Upper lobe of left lung (tissue), 6 donors: ENCODE measurements around the gene MRTO4. TPM values are rescaled to one million over a fixed set of nuclear protein-coding genes. Genes with fewer than 3 reads are reported as not detected.
"Not testable (repeated sequence)": the region's sequence is repeated elsewhere in the genome, so short reads cannot be mapped to it uniquely, and the experiment has no call there.

Source experiments
- ATAC-seq, 2 donors: fragments of 200-7000 bp; cut with Tn5 transposase; one replicate each; pipeline ENCODE4 v1.9.1; 2022; ENCODE audit warnings: mild to moderate bottlenecking in 2 of 2, moderate library complexity in 2 of 2; ENCODE audit not compliant: low FRiP score in 2 of 2
- DNase-seq, 2 donors: peaks; one replicate each; pipeline ENCODE4 v3.0.0-alpha.2; 2019 to 2020
- H3K27ac ChIP-seq, 4 donors: fragments of 200-600 bp; sonication (generic); one replicate each; pipeline ENCODE4 v1.5.1; 2016 to 2019
- H3K27me3 ChIP-seq, 4 donors: fragments of 200-600 bp; sonication (generic); one replicate each; pipeline ENCODE4 v1.5.1; 2017 to 2019
- H3K36me3 ChIP-seq, 4 donors: fragments of 200-600 bp; sonication (generic); one replicate each; pipeline ENCODE4 v1.5.1; 2016 to 2019
- H3K4me1 ChIP-seq, 4 donors: fragments of 200-600 bp; sonication (generic); one replicate each; pipeline ENCODE4 v1.5.1; 2018 to 2019
- H3K4me3 ChIP-seq, 4 donors: fragments of 200-600 bp; sonication (generic); one replicate each; pipeline ENCODE4 v1.5.1; 2017 to 2019; ENCODE audit warnings: mild to moderate bottlenecking in 2 of 4, moderate library complexity in 1 of 4
- H3K9me3 ChIP-seq, 4 donors: fragments of 200-600 bp; sonication (generic); one replicate each; pipeline ENCODE4 v1.5.1; 2018 to 2019
- EP300 ChIP-seq, 4 donors: sonication (generic); formaldehyde crosslinking; IDR thresholded peaks; one replicate each; pipeline ENCODE4 v1.5.1; 2017; ENCODE audit warnings: antibody characterized with exemption in 4 of 4, control low read depth in 2 of 4
- POLR2A ChIP-seq, 4 donors: fragments of 450-650 bp; IDR thresholded peaks; one replicate each; pipeline ENCODE4 v1.5.1; 2016 to 2017; ENCODE audit warnings: antibody characterized with exemption in 4 of 4, mild to moderate bottlenecking in 2 of 4
- POLR2AphosphoS5 ChIP-seq, 2 donors: sonication (generic); formaldehyde crosslinking; IDR thresholded peaks; one replicate each; pipeline ENCODE4 v1.5.1; 2017; ENCODE audit warnings: antibody characterized with exemption in 2 of 2
- WGBS, 2 donors: methylation state at CpG; one replicate each; pipeline ENCODE4 v1.1.5; 2017 to 2018; 5-methylcytosine and 5-hydroxymethylcytosine counted together
- total RNA-seq, 6 donors: library from RNA; depleted of rRNA in 4 of 6; stranded (reverse); fragments of >200 nt in 4 of 6; gene quantifications; one replicate each; pipeline versions ENCODE4 v1.1.0 to v1.2.1, GENCODE V29; 2016 to 2021
- TF ChIP-seq, protein P1 (sequence below), 6 experiments: fragments of 450-650 bp in 4 of 6; fragments of 200-600 bp in 2 of 6; sonication (generic) in 2 of 6; IDR thresholded peaks; one replicate each; pipeline ENCODE4 v1.5.1; 2016 to 2019; ENCODE audit warnings: antibody characterized with exemption in 6 of 6
- donor health status: DM: no; HTN: no; CAD: no; lungs with moderate emphysema.
- donor health status: DM: no; HTN: yes; CAD: no; lungs with severe emphysema.

Gene MRTO4
- total RNA-seq, 6 donors from 2014 or later = 7.3 to 31.8 (median 13.9) TPM

DNA sequence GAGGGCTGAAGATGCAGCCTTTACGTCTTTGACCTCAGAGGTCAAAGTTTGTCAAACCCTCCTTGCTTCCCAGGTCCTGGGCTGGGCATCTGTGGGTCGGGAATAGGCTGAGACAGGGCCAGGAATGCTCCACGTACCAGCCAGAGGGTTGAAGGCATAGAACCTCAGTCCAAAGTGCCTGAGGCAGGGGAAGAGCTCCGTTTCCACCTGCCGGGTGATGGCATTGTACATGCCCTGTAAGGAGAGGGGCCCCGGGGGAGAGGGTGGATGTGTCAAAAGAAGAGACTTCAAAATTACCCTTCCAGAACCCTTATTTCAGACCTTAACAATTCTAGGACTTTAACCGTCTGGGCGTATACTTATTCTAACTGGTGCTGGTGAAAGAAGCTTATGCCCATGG lies 33.3 kb downstream of the MRTO4 start:
- TF ChIP-seq POLR2AphosphoS5 (IDR thresholded peaks at IDR 0.05) (no peak), EP300 (IDR thresholded peaks at IDR 0.05) (no peak), POLR2A (IDR thresholded peaks at IDR 0.05) (no peak)
- TF ChIP-seq, protein P1, sequence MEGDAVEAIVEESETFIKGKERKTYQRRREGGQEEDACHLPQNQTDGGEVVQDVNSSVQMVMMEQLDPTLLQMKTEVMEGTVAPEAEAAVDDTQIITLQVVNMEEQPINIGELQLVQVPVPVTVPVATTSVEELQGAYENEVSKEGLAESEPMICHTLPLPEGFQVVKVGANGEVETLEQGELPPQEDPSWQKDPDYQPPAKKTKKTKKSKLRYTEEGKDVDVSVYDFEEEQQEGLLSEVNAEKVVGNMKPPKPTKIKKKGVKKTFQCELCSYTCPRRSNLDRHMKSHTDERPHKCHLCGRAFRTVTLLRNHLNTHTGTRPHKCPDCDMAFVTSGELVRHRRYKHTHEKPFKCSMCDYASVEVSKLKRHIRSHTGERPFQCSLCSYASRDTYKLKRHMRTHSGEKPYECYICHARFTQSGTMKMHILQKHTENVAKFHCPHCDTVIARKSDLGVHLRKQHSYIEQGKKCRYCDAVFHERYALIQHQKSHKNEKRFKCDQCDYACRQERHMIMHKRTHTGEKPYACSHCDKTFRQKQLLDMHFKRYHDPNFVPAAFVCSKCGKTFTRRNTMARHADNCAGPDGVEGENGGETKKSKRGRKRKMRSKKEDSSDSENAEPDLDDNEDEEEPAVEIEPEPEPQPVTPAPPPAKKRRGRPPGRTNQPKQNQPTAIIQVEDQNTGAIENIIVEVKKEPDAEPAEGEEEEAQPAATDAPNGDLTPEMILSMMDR (IDR thresholded peaks at IDR 0.05) = no peak
- Histone ChIP-seq H3K4me1 (peaks cover 4 to 11% (median 6%) of the 10 kb centered on the region in 4 donors), H3K36me3 (peaks cover 0 to 4% (median 0%) of the 10 kb centered on the region in 4 donors), H3K9me3 (no peaks in the 10 kb centered on the region), H3K27me3 (no peaks in the 10 kb centered on the region), H3K4me3 (no peak overlapping the region), H3K27ac (no peak overlapping the region)
- 93 to 95% methylated on average over 8 of the region's 8 CpGs for WGBS, 2 donors
- ATAC-seq (no peak), DNase-seq (no peak)

DNA sequence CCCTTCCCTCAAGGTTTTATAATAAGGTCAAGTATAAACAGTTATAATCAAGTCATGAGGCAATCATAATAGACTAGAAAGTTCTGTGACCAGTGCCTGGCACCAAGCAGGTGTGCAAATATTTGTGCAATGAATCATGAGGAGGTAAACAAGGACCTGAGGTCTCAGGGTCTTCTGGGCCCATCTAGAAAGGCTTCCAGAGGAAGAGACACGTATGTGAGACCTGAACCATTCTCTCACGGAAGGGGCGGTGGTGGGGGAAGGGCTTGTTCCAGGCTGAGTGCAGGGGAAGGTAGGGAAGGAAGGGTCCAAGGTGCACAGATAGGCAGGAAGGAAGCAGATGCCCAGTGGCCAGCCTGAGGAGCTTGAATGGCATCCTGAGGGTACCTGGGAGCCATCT lies 33.8 kb downstream of the MRTO4 start:
- H3K4me3 ChIP-seq, H3K9me3 ChIP-seq, DNase-seq, H3K36me3 ChIP-seq, H3K27ac ChIP-seq, H3K27me3 ChIP-seq: not testable (repeated sequence)
- peak in 1 of 2 donors; percentile 28 for ATAC-seq
- peaks cover 4 to 11% (median 6%) of the 10 kb centered on the region in 4 donors for H3K4me1 ChIP-seq
- WGBS, 2 donors = 97 to 100% methylated on average over 2 to 3 of the region's 3 CpGs

DNA sequence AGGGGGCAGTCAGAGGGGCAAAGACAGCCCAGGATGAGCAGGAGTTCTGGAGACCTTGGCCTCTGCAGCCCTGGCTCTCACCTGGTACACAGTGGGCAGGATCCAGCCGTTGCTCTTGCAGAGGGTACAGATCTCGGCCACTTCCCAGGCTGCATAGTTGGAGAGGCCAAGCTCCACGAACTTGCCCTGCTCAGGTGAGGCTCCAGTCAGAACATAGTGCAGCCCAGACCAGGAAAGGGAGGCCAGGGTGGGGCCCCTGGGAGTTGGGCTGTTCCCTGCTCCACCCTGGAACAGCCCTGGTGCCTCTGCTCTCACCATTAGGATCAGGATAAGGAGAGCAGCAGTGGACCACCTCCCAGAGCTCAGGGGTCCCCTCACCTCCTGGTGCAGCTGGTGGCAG lies 34.2 kb downstream of the MRTO4 start:
- H3K27ac ChIP-seq, H3K27me3 ChIP-seq, H3K9me3 ChIP-seq, H3K4me3 ChIP-seq, H3K36me3 ChIP-seq, DNase-seq: not testable (repeated sequence)
- peaks cover 4 to 11% (median 6%) of the 10 kb centered on the region in 4 donors for H3K4me1 ChIP-seq
- 90% methylated on average over 3 of the region's 3 CpGs; no CpG with 5 or more reads in 1 of the 2 donors for WGBS, 2 donors
- ATAC-seq = peak in 1 of 2 donors; percentile 12

DNA sequence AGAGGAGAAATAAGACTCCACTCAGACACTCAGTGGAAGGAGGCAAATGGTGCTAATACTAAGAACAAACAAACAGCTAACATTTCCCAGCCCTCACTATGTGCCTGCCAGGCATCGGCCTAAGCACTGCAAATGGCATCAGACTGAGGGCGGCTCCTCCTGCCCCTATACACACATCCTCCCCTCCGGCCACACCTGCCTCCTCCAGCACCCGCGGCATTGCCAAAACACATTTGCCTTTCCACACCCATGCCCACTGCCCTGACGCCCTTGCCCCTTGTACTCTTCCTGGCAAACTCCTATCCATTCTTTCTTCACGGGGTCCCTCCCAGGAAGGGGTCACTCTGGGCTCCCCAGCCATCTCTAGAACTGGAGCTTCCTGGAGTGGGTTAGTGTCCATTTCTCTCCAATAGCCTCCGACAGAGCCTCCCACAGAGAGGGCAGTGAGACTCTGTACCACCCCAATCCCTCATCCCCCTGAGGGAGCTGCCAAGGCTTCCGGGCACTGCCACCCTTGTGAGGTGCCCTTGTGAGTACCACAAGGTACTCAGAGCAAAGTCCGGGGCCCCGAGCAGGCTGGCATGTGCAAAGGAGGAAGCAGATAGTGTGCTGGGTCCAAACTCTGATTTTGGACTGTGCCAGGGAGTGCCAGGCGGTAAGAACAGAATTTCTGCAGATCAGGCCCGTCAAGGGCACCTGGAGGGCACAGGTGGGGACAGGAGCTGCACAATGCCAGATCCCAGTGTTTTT lies 36.0 kb downstream of the MRTO4 start:
- H3K27ac ChIP-seq = no peak overlapping the region
- 90 to 93% methylated on average over 8 to 13 of the region's 13 CpGs for WGBS, 2 donors
- TF ChIP-seq POLR2AphosphoS5 (IDR thresholded peaks at IDR 0.05) (no peak), POLR2A (IDR thresholded peaks at IDR 0.05) (no peak), EP300 (IDR thresholded peaks at IDR 0.05) (no peak)
- TF ChIP-seq, protein P1 (IDR thresholded peaks at IDR 0.05) = no peak
- ATAC-seq = peak in 1 of 2 donors; percentile 15
- peaks cover 4 to 11% (median 6%) of the 10 kb centered on the region in 4 donors for H3K4me1 ChIP-seq
- H3K4me3 ChIP-seq = no peak overlapping the region
- no peak for DNase-seq
- H3K36me3 ChIP-seq = peaks cover 0 to 4% (median 0%) of the 10 kb centered on the region in 4 donors
- no peaks in the 10 kb centered on the region for H3K9me3 ChIP-seq
- H3K27me3 ChIP-seq = no peaks in the 10 kb centered on the region

DNA sequence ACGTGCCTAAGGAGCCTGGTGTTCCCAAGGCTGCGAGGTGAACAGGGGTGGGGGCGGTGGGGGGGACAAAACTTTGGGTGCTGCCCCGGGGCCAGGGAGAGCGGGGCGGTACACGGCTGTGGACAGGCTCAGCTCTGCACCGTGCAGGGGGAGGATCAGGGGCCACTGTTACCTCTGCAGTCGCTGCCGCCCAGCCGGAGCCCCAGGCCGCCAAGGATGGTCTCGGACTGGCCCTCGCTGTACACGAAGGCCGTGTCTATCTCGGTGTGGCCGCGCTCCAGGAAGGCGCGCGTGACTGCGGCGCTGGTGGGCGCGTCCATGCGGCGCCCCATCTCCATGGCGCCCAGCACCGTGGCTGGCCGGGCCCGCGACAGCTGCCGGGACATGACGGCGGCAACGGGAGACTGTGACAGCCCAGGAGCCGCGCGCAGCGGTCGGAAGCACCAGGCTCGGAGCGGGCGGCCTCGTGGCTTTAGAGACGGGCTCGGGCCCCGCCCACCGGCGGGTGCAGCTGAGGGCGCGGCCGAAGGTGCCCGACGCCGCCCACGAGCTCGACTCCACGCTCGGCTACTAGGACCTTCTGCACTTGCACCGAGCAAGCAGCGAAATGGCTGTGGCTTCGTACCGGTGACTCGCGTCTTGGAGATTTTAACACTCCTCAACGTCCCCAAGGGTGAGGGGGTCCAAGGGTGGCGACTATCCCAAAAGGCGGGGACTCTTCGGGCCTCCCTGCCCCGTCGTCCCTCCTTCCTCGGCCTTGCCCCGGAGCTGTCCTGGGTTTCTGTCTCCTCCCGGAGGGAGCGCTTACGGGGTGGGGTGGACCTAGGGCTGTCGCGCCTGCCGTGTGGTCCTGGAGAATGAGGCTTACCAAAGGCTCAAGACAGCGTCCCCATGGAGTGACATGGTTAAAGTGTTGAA lies 37.0 kb downstream of the MRTO4 start, which contains the start of gene AKR7A3:
Gene AKR7A3 (minus strand): TSS at position 447 of the 918 bp plus-strand sequence. CDS start 61 bp downstream, at position 386.
- ATAC-seq = peak; percentile 78 to 91

DNA sequence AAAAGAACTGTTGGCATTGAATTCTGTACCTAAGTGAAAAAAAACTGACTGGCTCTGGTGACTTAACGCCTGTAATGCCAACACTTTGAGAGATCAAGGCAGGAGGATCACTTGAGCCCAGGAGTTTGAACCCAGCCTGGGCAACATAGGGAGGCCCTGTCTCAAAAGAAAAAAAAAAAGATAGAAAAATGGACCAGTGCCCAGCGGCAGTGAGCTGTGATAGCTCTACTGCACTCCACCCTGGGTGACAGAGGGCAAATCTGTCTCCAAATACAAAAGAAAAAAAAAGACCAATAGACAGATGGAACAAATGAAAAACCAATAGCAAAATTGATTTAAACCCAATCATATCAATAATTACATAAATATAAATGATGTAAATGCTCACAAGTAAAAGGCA lies 37.6 kb downstream of the MRTO4 start:
- H3K27ac ChIP-seq = no peak overlapping the region
- peaks cover 0 to 10% (median 7%) of the 10 kb centered on the region in 4 donors for H3K9me3 ChIP-seq
- no peaks in the 10 kb centered on the region for H3K27me3 ChIP-seq
- TF ChIP-seq EP300 (IDR thresholded peaks at IDR 0.05) (no peak), POLR2AphosphoS5 (IDR thresholded peaks at IDR 0.05) (no peak)
- no peaks in the 10 kb centered on the region for H3K36me3 ChIP-seq
- WGBS, 2 donors = 36 to 37% methylated on average over 2 of the region's 2 CpGs
- H3K4me1 ChIP-seq = peaks cover 4 to 11% (median 6%) of the 10 kb centered on the region in 4 donors
- ATAC-seq (no peak), DNase-seq (no peak)
- H3K4me3 ChIP-seq = peak overlapping the region in 3 of 4 donors; percentile 40 to 51 (median 46)

More for the DNA sequence above, 37.0 kb downstream of the MRTO4 start, which contains the start of gene AKR7A3:
- peaks cover 4 to 11% (median 6%) of the 10 kb centered on the region in 4 donors for H3K4me1 ChIP-seq
- H3K27ac ChIP-seq, H3K36me3 ChIP-seq, H3K27me3 ChIP-seq, H3K9me3 ChIP-seq: not testable (repeated sequence)
- 23 to 24% methylated on average over 9 to 41 of the region's 82 CpGs for WGBS, 2 donors
- H3K4me3 ChIP-seq = peak within 1 kb of the TSS in 3 of 4 donors; percentile 40 to 51 (median 46)
- peak; percentile 41 to 94 for DNase-seq
